Astrocyte (in vitro differentiated cells and primary cell): ENCODE data around the gene MEX3C.

ENCODE experiments used
- EZH2 ChIP-seq: IDR thresholded peaks from 2 replicates; pipeline ENCODE4 v1.6.1; 2012; ENCODE audit warnings: mild to moderate bottlenecking, low read length, inconsistent platforms; ENCODE audit not compliant: insufficient read depth
- TF ChIP-seq, protein P1 (sequence below): IDR thresholded peaks from 2 replicates; pipeline ENCODE4 v1.5.1; 2011; ENCODE audit warnings: low read depth, mild to moderate bottlenecking, inconsistent platforms, low read length, moderate library complexity; ENCODE audit not compliant: insufficient read depth

- TF ChIP-seq, protein P1, sequence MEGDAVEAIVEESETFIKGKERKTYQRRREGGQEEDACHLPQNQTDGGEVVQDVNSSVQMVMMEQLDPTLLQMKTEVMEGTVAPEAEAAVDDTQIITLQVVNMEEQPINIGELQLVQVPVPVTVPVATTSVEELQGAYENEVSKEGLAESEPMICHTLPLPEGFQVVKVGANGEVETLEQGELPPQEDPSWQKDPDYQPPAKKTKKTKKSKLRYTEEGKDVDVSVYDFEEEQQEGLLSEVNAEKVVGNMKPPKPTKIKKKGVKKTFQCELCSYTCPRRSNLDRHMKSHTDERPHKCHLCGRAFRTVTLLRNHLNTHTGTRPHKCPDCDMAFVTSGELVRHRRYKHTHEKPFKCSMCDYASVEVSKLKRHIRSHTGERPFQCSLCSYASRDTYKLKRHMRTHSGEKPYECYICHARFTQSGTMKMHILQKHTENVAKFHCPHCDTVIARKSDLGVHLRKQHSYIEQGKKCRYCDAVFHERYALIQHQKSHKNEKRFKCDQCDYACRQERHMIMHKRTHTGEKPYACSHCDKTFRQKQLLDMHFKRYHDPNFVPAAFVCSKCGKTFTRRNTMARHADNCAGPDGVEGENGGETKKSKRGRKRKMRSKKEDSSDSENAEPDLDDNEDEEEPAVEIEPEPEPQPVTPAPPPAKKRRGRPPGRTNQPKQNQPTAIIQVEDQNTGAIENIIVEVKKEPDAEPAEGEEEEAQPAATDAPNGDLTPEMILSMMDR, result no peak
- no peak for TF ChIP-seq EZH2
Measured at GRCh38 chr18:51212606-51213005, 15.1 kb upstream of the MEX3C start.
